HCT116 (cell line): ENCODE results near the gene GCNT3. TPM values are rescaled to one million over a fixed set of nuclear protein-coding genes. Genes with fewer than 3 reads are reported as not detected.

Experiments
- ATAC-seq: fragments of 200-7000 bp; cut with Tn5 transposase; 2 replicates; pipeline ENCODE4 v1.9.1; 2020; ENCODE audit warnings: mild to moderate bottlenecking, moderate library complexity
- BruUV-seq: library from RNA; stranded (reverse); fragments of 400-500 nt; replicated peaks from 2 replicates; lab custom pipeline; 2021; lab: Mats Ljungman, UMichigan
- CTCF ChIA-PET: fragments of 300-600 bp; sonication (Branson Sonifier 250); formaldehyde crosslinking; loops from one replicate; lab custom pipeline; 2021; ENCODE audit warnings: antibody characterized with exemption; lab: Charles Lee
- POLR2A ChIA-PET: fragments of 300-600, 350-600 bp; sonication (Branson Sonifier 250); formaldehyde crosslinking; loops from one replicate; lab custom pipeline; 2021; ENCODE audit warnings: antibody characterized with exemption; lab: Charles Lee
- RAD21 ChIA-PET, 2 experiments: fragments of 300-600 bp; sonication (Branson Sonifier 250); formaldehyde crosslinking; loops; one replicate each; lab custom pipeline; 2023; ENCODE audit warnings: low total read pairs in 2 of 2; ENCODE audit not compliant: uncharacterized antibody in 2 of 2, unreplicated experiment in 2 of 2, low non-redundant PET in 1 of 2; lab: Charles Lee
- DNase-seq: peaks from one replicate; pipeline ENCODE4 v3.0.0-alpha.2; 2010; ENCODE audit warnings: low read depth, low spot score
- H2AFZ ChIP-seq: fragments of 200-600 bp; shearing (Covaris generic), sonication (generic); 2 replicates; pipeline ENCODE4 v1.6.1; 2017; ENCODE audit warnings: low read depth, mixed run types, mixed read lengths, antibody characterized with exemption, low read length; ENCODE audit not compliant: poor library complexity, severe bottlenecking
- H3K27ac ChIP-seq: 2 replicates; pipeline ENCODE4 v1.5.1; 2012; ENCODE audit warnings: low read depth, low read length
- H3K27me3 ChIP-seq: fragments of 200-600 bp; sonication (generic); 2 replicates; pipeline ENCODE4 v1.6.1; 2016; ENCODE audit warnings: mixed run types, low read length, mixed read lengths; ENCODE audit not compliant: insufficient read depth
- H3K36me3 ChIP-seq, 2 experiments: fragments of 200-500 bp in 1 of 2; fragments of 200-600 bp in 1 of 2; sonication (Bioruptor generic) in 1 of 2; sonication (generic) in 1 of 2; 2 replicates each; pipeline versions ENCODE4 v1.5.1 to v1.6.1; 2014 to 2016; ENCODE audit warnings: low read length in 2 of 2, inconsistent platforms in 1 of 2, mixed read lengths in 1 of 2, mixed run types in 1 of 2; ENCODE audit not compliant: insufficient read depth in 2 of 2, control insufficient read depth in 1 of 2
- H3K4me1 ChIP-seq, 2 experiments: fragments of 200-600 bp in 1 of 2; sonication (generic) in 1 of 2; 2 replicates each; pipeline versions ENCODE4 v1.5.1 to v1.6.1; 2012 to 2017; ENCODE audit warnings: low read length in 2 of 2, inconsistent platforms in 1 of 2, mild to moderate bottlenecking in 1 of 2, mixed read lengths in 1 of 2, mixed run types in 1 of 2, moderate library complexity in 1 of 2; ENCODE audit not compliant: insufficient read depth in 2 of 2, control insufficient read depth in 1 of 2
- H3K4me2 ChIP-seq: fragments of 200-600 bp; sonication (generic); 2 replicates; pipeline ENCODE4 v1.6.1; 2017; ENCODE audit warnings: mixed run types, low read length, mixed read lengths
- H3K4me3 ChIP-seq, 2 experiments: fragments of 200-600 bp in 1 of 2; sonication (generic) in 1 of 2; replicated peaks in 1 of 2; 2 replicates each; pipeline ENCODE4 v1.5.1; 2011 to 2016; ENCODE audit warnings: low read length in 2 of 2, control low read depth in 1 of 2, low read depth in 1 of 2, mild to moderate bottlenecking in 1 of 2, mixed read lengths in 1 of 2, mixed run types in 1 of 2
- H3K79me2 ChIP-seq: fragments of 200-600 bp; sonication (generic); 2 replicates; pipeline ENCODE4 v1.6.1; 2017; ENCODE audit warnings: mild to moderate bottlenecking, mixed run types, low read length, moderate library complexity, mixed read lengths; ENCODE audit not compliant: insufficient read depth
- H3K9ac ChIP-seq: fragments of 200-600 bp; sonication (generic); 2 replicates; pipeline ENCODE4 v1.6.1; 2016; ENCODE audit warnings: low read length, mixed read lengths
- H3K9me2 ChIP-seq: fragments of 200-600 bp; sonication (generic), shearing (Covaris generic); 2 replicates; pipeline ENCODE4 v1.6.1; 2017; ENCODE audit warnings: mixed run types, mild to moderate bottlenecking, moderate library complexity; ENCODE audit not compliant: insufficient read depth
- H3K9me3 ChIP-seq, 2 experiments: fragments of 200-500 bp in 1 of 2; fragments of 200-600 bp in 1 of 2; sonication (Bioruptor generic) in 1 of 2; sonication (generic) in 1 of 2; 2 replicates each; pipeline ENCODE4 v1.6.1; 2014 to 2017; ENCODE audit warnings: low read length in 2 of 2, mixed read lengths in 2 of 2, inconsistent platforms in 1 of 2, low read depth in 1 of 2, mild to moderate bottlenecking in 1 of 2, mixed run types in 1 of 2, moderate library complexity in 1 of 2; ENCODE audit not compliant: control insufficient read depth in 1 of 2, insufficient read depth in 1 of 2
- H4K20me1 ChIP-seq: fragments of 200-600 bp; sonication (generic), shearing (Covaris generic); 2 replicates; pipeline ENCODE4 v1.6.1; 2017; ENCODE audit warnings: mixed run types, mild to moderate bottlenecking, moderate library complexity; ENCODE audit not compliant: insufficient read depth
- CBX3 ChIP-seq: IDR thresholded peaks from 2 replicates; pipeline ENCODE4 v1.6.1; 2012; ENCODE audit warnings: low read depth
- CEBPB ChIP-seq: IDR thresholded peaks from 2 replicates; pipeline ENCODE4 v1.6.1; 2012; ENCODE audit warnings: low read depth
- EGR1 ChIP-seq: IDR thresholded peaks from 2 replicates; pipeline ENCODE4 v1.6.1; 2012; ENCODE audit warnings: low read depth
- ELF1 ChIP-seq: IDR thresholded peaks from 2 replicates; pipeline ENCODE4 v1.6.1; 2012; ENCODE audit warnings: low read depth, borderline replicate concordance
- EZH2 ChIP-seq: fragments of 200-600 bp; sonication (generic); IDR thresholded peaks from 2 replicates; pipeline ENCODE4 v1.6.1; 2017; ENCODE audit warnings: antibody characterized with exemption, mixed run types
- EZH2phosphoT487 ChIP-seq: fragments of 200-600 bp; IDR thresholded peaks from 2 replicates; pipeline ENCODE4 v1.6.1; 2018; ENCODE audit warnings: antibody characterized with exemption, borderline replicate concordance
- FOSL1 ChIP-seq: IDR thresholded peaks from 2 replicates; pipeline ENCODE4 v1.6.1; 2012; ENCODE audit warnings: low read depth
- JUND ChIP-seq: IDR thresholded peaks from 2 replicates; pipeline ENCODE4 v1.6.1; 2012
- POLR2A ChIP-seq: IDR thresholded peaks from 2 replicates; pipeline ENCODE4 v1.7.0; 2011; ENCODE audit warnings: borderline replicate concordance; ENCODE audit not compliant: insufficient read depth, insufficient read length; ENCODE audit errors: extremely low read depth
- POLR2AphosphoS5 ChIP-seq: IDR thresholded peaks from 2 replicates; pipeline ENCODE4 v1.6.1; 2011; ENCODE audit warnings: mild to moderate bottlenecking, low read depth, low read length, moderate library complexity
- RAD21 ChIP-seq: IDR thresholded peaks from 2 replicates; pipeline ENCODE4 v1.6.1; 2012; ENCODE audit warnings: low read depth, mild to moderate bottlenecking
- SIN3A ChIP-seq: IDR thresholded peaks from 2 replicates; pipeline ENCODE4 v1.6.1; 2012; ENCODE audit warnings: low read depth
- SP1 ChIP-seq: IDR thresholded peaks from 2 replicates; pipeline ENCODE4 v1.6.1; 2012; ENCODE audit warnings: low read depth
- SRF ChIP-seq: IDR thresholded peaks from 2 replicates; pipeline ENCODE4 v1.6.1; 2012; ENCODE audit warnings: low read depth
- TCF7L2 ChIP-seq: IDR thresholded peaks from 2 replicates; pipeline ENCODE4 v1.7.0; 2011; ENCODE audit warnings: borderline replicate concordance, inconsistent platforms; ENCODE audit not compliant: insufficient read depth, insufficient read length; ENCODE audit errors: extremely low read depth
- YY1 ChIP-seq: IDR thresholded peaks from 2 replicates; pipeline ENCODE4 v1.6.1; 2011; ENCODE audit warnings: low read length, low read depth, moderate library complexity, mild to moderate bottlenecking; ENCODE audit not compliant: insufficient replicate concordance; ENCODE audit errors: extremely low read depth
- ZFX ChIP-seq: fragments of 450-650 bp; IDR thresholded peaks from 2 replicates; pipeline ENCODE4 v1.6.1; 2017
- ZNF274 ChIP-seq: fragments of 200-500 bp; sonication (Bioruptor generic); IDR thresholded peaks from 2 replicates; pipeline ENCODE4 v1.6.1; 2014; ENCODE audit warnings: mild to moderate bottlenecking, low read depth, low read length, inconsistent platforms
- intact Hi-C: fragments of 100-400 bp; cut with micrococcal nuclease; formaldehyde crosslinking; loops from 2 replicates; pipeline ENCODE4 v1.10.0; 2022
- total RNA-seq: library from RNA; stranded (reverse); gene quantifications from one replicate; pipeline ENCODE4 v1.2.1, GENCODE V29; 2021; ENCODE audit not compliant: unreplicated experiment
- TF ChIP-seq, protein P1 (sequence below): IDR thresholded peaks from 2 replicates; pipeline ENCODE4 v1.6.1; 2012
- TF ChIP-seq, protein P2 (sequence below), 3 experiments: fragments of 200-600 bp in 1 of 3; sonication (generic) in 1 of 3; IDR thresholded peaks in 2 of 3; conservative IDR thresholded peaks in 1 of 3; 2 replicates each; pipeline ENCODE4 v1.5.1; 2012 to 2017; ENCODE audit warnings: low read depth in 2 of 3, low read length in 2 of 3, antibody characterized with exemption in 1 of 3, borderline replicate concordance in 1 of 3, control low read depth in 1 of 3, mild to moderate bottlenecking in 1 of 3, mixed read lengths in 1 of 3, mixed run types in 1 of 3, moderate library complexity in 1 of 3; ENCODE audit not compliant: insufficient read depth in 1 of 3
- TF ChIP-seq, protein P3 (sequence below): IDR thresholded peaks from 2 replicates; pipeline ENCODE4 v1.6.1; 2012; ENCODE audit warnings: low read depth

The GCNT3 gene
- total RNA-seq, 1 experiment from 2014 or later, result 5.6 TPM

DNA sequence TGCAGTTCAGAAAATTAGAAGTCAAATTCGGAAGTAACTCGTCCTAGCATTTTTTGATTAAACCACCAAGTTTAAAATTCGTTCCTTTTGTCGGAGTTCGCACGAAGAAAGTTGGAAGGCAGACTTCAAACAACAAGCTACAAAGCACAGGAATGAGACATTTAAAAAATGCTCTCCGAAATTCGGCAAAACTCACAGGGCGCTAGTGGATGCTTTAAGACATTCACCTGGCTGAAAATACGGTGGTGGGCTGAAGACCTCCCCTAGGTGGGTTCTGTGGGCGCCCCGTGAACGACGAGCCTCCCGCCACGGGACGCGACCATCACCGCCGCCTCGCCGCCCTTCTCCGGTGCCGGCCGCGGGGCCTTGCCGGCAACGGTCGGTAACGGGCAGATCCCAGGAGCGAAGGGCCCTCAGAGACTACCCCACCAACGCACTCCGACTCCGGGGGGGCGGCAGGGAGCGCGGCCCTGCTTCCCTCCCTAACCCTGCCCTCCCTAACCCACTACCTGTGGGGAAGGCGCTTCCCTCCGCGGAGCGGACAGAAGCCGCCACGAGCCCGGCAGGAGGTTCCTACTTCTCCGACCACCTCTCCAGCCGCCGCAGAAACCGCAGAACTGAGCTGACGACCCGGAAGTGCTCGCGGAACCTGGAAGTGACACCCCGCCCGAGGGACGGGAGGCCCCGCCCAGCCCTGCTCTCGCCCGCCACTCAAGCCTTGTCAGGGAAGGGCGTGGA lies 45.5 kb downstream of the GCNT3 start, which contains the start of gene GTF2A2:
Gene GTF2A2 (minus strand): TSS at position 619 of the 738 bp plus-strand sequence. CDS start 5,238 bp downstream, outside the sequence.
- ChIA-PET POLR2A (interaction anchor here (0.7 to 0.8 kb wide), 2 partner anchors 24 to 28 kb away, joined by 3 read pairs; no protein-coding TSS in a partner anchor), RAD21 (no interaction called here), CTCF (interaction anchor here (0.9 to 1.7 kb wide), 2 partner anchors 125 to 128 kb away, joined by 4 read pairs; no protein-coding TSS in a partner anchor)
- Histone ChIP-seq H3K79me2 (peaks cover 52% of the 10 kb centered on the region), H3K27ac (peak within 1 kb of the TSS; percentile 74), H3K36me3 (peaks cover 5 to 9% of the 10 kb centered on the region in 2 experiments; a peak in 2 of 4 replicates), H3K9ac (peak within 1 kb of the TSS; percentile 92), H3K9me2 (no peaks in the 10 kb centered on the region), H3K4me1 (peaks cover 6 to 20% of the 10 kb centered on the region in 2 experiments), H4K20me1 (no peaks in the 10 kb centered on the region), H3K27me3 (no peaks in the 10 kb centered on the region), H2AFZ (no peak within 1 kb of the TSS), H3K9me3 (no peaks in the 10 kb centered on the region), H3K4me2 (peak within 1 kb of the TSS; percentile 72), H3K4me3 (peak within 1 kb of the TSS; percentile 88 to 89)
- BruUV-seq, result no TSS peak
- intact Hi-C loops, result no loop called here
- peak; percentile 81 for DNase-seq
- ATAC-seq, result peak; percentile 100
- TF ChIP-seq FOSL1, result no peak
- no peak for TF ChIP-seq RAD21
- TF ChIP-seq TCF7L2, result no peak
- no peak; the same call in 1 of the 2 replicates for TF ChIP-seq SRF
- no peak for TF ChIP-seq ZNF274
- TF ChIP-seq EZH2phosphoT487, result no peak
- no peak for TF ChIP-seq JUND
- TF ChIP-seq, protein P1, sequence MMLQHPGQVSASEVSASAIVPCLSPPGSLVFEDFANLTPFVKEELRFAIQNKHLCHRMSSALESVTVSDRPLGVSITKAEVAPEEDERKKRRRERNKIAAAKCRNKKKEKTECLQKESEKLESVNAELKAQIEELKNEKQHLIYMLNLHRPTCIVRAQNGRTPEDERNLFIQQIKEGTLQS, result no peak
- TF ChIP-seq, protein P2, sequence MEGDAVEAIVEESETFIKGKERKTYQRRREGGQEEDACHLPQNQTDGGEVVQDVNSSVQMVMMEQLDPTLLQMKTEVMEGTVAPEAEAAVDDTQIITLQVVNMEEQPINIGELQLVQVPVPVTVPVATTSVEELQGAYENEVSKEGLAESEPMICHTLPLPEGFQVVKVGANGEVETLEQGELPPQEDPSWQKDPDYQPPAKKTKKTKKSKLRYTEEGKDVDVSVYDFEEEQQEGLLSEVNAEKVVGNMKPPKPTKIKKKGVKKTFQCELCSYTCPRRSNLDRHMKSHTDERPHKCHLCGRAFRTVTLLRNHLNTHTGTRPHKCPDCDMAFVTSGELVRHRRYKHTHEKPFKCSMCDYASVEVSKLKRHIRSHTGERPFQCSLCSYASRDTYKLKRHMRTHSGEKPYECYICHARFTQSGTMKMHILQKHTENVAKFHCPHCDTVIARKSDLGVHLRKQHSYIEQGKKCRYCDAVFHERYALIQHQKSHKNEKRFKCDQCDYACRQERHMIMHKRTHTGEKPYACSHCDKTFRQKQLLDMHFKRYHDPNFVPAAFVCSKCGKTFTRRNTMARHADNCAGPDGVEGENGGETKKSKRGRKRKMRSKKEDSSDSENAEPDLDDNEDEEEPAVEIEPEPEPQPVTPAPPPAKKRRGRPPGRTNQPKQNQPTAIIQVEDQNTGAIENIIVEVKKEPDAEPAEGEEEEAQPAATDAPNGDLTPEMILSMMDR (IDR thresholded peaks at IDR 0.05 in 2 of 3, conservative IDR thresholded peaks at IDR 0.05 in 1 of 3; ENCODE audit: borderline replicate concordance in 1 of 3, insufficient read depth in 1 of 3, low read depth in 2 of 3, low read length in 2 of 3), result no peak
- TF ChIP-seq EZH2, result no peak
- no peak for TF ChIP-seq YY1
- TF ChIP-seq, protein P3, sequence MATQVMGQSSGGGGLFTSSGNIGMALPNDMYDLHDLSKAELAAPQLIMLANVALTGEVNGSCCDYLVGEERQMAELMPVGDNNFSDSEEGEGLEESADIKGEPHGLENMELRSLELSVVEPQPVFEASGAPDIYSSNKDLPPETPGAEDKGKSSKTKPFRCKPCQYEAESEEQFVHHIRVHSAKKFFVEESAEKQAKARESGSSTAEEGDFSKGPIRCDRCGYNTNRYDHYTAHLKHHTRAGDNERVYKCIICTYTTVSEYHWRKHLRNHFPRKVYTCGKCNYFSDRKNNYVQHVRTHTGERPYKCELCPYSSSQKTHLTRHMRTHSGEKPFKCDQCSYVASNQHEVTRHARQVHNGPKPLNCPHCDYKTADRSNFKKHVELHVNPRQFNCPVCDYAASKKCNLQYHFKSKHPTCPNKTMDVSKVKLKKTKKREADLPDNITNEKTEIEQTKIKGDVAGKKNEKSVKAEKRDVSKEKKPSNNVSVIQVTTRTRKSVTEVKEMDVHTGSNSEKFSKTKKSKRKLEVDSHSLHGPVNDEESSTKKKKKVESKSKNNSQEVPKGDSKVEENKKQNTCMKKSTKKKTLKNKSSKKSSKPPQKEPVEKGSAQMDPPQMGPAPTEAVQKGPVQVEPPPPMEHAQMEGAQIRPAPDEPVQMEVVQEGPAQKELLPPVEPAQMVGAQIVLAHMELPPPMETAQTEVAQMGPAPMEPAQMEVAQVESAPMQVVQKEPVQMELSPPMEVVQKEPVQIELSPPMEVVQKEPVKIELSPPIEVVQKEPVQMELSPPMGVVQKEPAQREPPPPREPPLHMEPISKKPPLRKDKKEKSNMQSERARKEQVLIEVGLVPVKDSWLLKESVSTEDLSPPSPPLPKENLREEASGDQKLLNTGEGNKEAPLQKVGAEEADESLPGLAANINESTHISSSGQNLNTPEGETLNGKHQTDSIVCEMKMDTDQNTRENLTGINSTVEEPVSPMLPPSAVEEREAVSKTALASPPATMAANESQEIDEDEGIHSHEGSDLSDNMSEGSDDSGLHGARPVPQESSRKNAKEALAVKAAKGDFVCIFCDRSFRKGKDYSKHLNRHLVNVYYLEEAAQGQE, result no peak
- TF ChIP-seq SIN3A, result peak; percentile 64; the same call in 1 of the 2 replicates
- peak; percentile 91 for TF ChIP-seq POLR2AphosphoS5
- TF ChIP-seq ZFX, result peak; percentile 82
- TF ChIP-seq SP1, result peak; percentile 56
- no peak for TF ChIP-seq CEBPB
- TF ChIP-seq POLR2A, result peak; percentile 34
- TF ChIP-seq CBX3, result no peak
- no peak for TF ChIP-seq EGR1
- TF ChIP-seq ELF1, result peak; percentile 89
